Measurements from ENCODE around the gene LRRC17. TPM values are rescaled to one million over a fixed set of nuclear protein-coding genes. Genes with fewer than 3 reads are reported as not detected.

The LRRC17 gene
- total and polyA plus RNA-seq, 9 of the 15 experiments (the other 6 are each of a cell fraction or from before 2014, with no cell fraction given): 0.03 to 0.18 (median 0.12) TPM; not detected in 5

DNA sequence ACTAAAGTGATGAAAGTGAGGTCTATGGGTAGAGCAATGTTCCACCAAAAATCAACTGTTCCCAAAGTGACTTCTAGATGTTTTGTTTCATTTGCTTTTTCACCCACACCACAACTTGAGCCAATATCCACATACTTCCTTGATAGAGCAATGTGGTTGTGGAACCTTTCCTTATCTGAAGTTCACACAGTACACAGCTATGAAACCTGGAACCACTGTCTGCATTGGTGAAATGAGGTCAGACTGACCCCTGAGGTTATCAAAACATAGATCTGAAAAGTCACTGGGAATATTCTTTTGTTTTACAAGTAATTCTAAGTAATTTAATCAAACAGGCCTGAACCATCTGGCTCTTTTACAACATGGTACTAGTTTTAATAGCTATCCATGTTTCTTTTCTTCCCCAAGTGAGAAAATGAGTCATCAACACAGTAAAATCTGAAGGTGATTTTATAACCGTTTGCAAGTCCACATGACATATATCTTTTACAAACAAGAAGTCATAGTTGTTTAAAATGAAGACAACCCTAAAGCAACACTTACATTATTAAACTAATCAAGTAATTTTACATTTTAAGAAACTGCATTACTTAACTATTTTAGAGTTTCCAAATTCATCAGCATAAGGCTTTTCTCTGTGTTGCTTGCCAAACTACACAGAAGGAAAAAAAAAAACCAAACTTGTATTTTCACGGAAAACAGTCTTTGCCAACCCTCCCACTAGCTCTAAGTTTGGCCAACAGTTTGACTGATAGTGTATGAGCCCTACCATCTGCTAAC lies 80.3 kb downstream of the LRRC17 start (continued):
- TF ChIP-seq, protein P1, sequence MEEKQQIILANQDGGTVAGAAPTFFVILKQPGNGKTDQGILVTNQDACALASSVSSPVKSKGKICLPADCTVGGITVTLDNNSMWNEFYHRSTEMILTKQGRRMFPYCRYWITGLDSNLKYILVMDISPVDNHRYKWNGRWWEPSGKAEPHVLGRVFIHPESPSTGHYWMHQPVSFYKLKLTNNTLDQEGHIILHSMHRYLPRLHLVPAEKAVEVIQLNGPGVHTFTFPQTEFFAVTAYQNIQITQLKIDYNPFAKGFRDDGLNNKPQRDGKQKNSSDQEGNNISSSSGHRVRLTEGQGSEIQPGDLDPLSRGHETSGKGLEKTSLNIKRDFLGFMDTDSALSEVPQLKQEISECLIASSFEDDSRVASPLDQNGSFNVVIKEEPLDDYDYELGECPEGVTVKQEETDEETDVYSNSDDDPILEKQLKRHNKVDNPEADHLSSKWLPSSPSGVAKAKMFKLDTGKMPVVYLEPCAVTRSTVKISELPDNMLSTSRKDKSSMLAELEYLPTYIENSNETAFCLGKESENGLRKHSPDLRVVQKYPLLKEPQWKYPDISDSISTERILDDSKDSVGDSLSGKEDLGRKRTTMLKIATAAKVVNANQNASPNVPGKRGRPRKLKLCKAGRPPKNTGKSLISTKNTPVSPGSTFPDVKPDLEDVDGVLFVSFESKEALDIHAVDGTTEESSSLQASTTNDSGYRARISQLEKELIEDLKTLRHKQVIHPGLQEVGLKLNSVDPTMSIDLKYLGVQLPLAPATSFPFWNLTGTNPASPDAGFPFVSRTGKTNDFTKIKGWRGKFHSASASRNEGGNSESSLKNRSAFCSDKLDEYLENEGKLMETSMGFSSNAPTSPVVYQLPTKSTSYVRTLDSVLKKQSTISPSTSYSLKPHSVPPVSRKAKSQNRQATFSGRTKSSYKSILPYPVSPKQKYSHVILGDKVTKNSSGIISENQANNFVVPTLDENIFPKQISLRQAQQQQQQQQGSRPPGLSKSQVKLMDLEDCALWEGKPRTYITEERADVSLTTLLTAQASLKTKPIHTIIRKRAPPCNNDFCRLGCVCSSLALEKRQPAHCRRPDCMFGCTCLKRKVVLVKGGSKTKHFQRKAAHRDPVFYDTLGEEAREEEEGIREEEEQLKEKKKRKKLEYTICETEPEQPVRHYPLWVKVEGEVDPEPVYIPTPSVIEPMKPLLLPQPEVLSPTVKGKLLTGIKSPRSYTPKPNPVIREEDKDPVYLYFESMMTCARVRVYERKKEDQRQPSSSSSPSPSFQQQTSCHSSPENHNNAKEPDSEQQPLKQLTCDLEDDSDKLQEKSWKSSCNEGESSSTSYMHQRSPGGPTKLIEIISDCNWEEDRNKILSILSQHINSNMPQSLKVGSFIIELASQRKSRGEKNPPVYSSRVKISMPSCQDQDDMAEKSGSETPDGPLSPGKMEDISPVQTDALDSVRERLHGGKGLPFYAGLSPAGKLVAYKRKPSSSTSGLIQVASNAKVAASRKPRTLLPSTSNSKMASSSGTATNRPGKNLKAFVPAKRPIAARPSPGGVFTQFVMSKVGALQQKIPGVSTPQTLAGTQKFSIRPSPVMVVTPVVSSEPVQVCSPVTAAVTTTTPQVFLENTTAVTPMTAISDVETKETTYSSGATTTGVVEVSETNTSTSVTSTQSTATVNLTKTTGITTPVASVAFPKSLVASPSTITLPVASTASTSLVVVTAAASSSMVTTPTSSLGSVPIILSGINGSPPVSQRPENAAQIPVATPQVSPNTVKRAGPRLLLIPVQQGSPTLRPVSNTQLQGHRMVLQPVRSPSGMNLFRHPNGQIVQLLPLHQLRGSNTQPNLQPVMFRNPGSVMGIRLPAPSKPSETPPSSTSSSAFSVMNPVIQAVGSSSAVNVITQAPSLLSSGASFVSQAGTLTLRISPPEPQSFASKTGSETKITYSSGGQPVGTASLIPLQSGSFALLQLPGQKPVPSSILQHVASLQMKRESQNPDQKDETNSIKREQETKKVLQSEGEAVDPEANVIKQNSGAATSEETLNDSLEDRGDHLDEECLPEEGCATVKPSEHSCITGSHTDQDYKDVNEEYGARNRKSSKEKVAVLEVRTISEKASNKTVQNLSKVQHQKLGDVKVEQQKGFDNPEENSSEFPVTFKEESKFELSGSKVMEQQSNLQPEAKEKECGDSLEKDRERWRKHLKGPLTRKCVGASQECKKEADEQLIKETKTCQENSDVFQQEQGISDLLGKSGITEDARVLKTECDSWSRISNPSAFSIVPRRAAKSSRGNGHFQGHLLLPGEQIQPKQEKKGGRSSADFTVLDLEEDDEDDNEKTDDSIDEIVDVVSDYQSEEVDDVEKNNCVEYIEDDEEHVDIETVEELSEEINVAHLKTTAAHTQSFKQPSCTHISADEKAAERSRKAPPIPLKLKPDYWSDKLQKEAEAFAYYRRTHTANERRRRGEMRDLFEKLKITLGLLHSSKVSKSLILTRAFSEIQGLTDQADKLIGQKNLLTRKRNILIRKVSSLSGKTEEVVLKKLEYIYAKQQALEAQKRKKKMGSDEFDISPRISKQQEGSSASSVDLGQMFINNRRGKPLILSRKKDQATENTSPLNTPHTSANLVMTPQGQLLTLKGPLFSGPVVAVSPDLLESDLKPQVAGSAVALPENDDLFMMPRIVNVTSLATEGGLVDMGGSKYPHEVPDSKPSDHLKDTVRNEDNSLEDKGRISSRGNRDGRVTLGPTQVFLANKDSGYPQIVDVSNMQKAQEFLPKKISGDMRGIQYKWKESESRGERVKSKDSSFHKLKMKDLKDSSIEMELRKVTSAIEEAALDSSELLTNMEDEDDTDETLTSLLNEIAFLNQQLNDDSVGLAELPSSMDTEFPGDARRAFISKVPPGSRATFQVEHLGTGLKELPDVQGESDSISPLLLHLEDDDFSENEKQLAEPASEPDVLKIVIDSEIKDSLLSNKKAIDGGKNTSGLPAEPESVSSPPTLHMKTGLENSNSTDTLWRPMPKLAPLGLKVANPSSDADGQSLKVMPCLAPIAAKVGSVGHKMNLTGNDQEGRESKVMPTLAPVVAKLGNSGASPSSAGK (IDR thresholded peaks at IDR 0.05): peak; percentile 10; the same call in 1 of the 2 replicates
- TF ChIP-seq HSF4 (CRISPR knock-in tag; IDR thresholded peaks at IDR 0.05; ENCODE audit: borderline replicate concordance) (no peak), ZNF778 (CRISPR knock-in tag; IDR thresholded peaks at IDR 0.05) (no peak), PHB (CRISPR knock-in tag; IDR thresholded peaks at IDR 0.05) (no peak), EHMT2 (IDR thresholded peaks at IDR 0.05) (peak; percentile 79), U2AF1 (optimal IDR thresholded peaks at IDR 0.05; ENCODE audit: low read depth, low read length) (no peak), NR2C1 (IDR thresholded peaks at IDR 0.05) (peak; percentile 86), NR2C1 (tag; IDR thresholded peaks at IDR 0.05) (peak; percentile 90), MBD2 (IDR thresholded peaks at IDR 0.05; ENCODE audit: borderline replicate concordance, low read depth) (peak; percentile 75; the same call in 1 of the 2 replicates), ZBTB8A (IDR thresholded peaks at IDR 0.05; ENCODE audit: partially characterized antibody) (no peak), CREBBP (IDR thresholded peaks at IDR 0.05; ENCODE audit: low read depth, low read length) (no peak), EZH2 (IDR thresholded peaks at IDR 0.05; ENCODE audit: borderline replicate concordance, low read depth, low read length) (no peak), PHTF2 (CRISPR knock-in tag; IDR thresholded peaks at IDR 0.05) (0 out of 2 replicates have a peak, but pooled peaks have one; percentile 12)
- TF ChIP-seq, protein P2, sequence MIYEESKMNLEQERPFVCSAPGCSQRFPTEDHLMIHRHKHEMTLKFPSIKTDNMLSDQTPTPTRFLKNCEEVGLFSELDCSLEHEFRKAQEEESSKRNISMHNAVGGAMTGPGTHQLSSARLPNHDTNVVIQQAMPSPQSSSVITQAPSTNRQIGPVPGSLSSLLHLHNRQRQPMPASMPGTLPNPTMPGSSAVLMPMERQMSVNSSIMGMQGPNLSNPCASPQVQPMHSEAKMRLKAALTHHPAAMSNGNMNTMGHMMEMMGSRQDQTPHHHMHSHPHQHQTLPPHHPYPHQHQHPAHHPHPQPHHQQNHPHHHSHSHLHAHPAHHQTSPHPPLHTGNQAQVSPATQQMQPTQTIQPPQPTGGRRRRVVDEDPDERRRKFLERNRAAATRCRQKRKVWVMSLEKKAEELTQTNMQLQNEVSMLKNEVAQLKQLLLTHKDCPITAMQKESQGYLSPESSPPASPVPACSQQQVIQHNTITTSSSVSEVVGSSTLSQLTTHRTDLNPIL (CRISPR knock-in tag; IDR thresholded peaks at IDR 0.05): no peak
